Effector memory CD8-positive, alpha-beta T cell (primary cell): ENCODE results near the gene ARHGAP28.

Experiments used
- ATAC-seq: fragments of 150-1000 bp; cut with Tn5 transposase; replicated peaks from 2 replicates; pipeline ENCODE4 v1.10.0; 2021; ENCODE audit warnings: mild to moderate bottlenecking, moderate library complexity
- DNase-seq, 3 experiments: peaks; one replicate each; pipeline ENCODE4 v3.0.0; 2021
- H3K27ac Mint-ChIP-seq, 2 donors: one replicate each; pipeline ENCODE4 v1.8.0; 2022; ENCODE audit warnings: mild to moderate bottlenecking in 2 of 2, mixed read lengths in 2 of 2, moderate library complexity in 2 of 2
- H3K27me3 Mint-ChIP-seq, 2 donors: one replicate each; pipeline ENCODE4 v1.8.0; 2022; ENCODE audit warnings: mixed read lengths in 2 of 2
- H3K36me3 Mint-ChIP-seq: one replicate; pipeline ENCODE4 v1.8.0; 2022; ENCODE audit warnings: mild to moderate bottlenecking, moderate library complexity, mixed read lengths; ENCODE audit not compliant: insufficient read depth
- H3K4me1 Mint-ChIP-seq, 2 donors: one replicate each; pipeline ENCODE4 v1.8.0; 2022; ENCODE audit warnings: low read depth in 2 of 2, mixed read lengths in 2 of 2
- H3K4me3 Mint-ChIP-seq, 2 donors: one replicate each; pipeline ENCODE4 v1.8.0; 2022; ENCODE audit warnings: mild to moderate bottlenecking in 2 of 2, mixed read lengths in 2 of 2, moderate library complexity in 2 of 2
- H3K9me3 Mint-ChIP-seq, 2 donors: one replicate each; pipeline ENCODE4 v1.8.0; 2022; ENCODE audit warnings: mixed read lengths in 2 of 2
- total RNA-seq, 9 experiments: gene quantifications; one replicate each; lab custom pipeline; 2026; lab: John Stamatoyannopoulos, UW

ARHGAP28 gene, protein sequence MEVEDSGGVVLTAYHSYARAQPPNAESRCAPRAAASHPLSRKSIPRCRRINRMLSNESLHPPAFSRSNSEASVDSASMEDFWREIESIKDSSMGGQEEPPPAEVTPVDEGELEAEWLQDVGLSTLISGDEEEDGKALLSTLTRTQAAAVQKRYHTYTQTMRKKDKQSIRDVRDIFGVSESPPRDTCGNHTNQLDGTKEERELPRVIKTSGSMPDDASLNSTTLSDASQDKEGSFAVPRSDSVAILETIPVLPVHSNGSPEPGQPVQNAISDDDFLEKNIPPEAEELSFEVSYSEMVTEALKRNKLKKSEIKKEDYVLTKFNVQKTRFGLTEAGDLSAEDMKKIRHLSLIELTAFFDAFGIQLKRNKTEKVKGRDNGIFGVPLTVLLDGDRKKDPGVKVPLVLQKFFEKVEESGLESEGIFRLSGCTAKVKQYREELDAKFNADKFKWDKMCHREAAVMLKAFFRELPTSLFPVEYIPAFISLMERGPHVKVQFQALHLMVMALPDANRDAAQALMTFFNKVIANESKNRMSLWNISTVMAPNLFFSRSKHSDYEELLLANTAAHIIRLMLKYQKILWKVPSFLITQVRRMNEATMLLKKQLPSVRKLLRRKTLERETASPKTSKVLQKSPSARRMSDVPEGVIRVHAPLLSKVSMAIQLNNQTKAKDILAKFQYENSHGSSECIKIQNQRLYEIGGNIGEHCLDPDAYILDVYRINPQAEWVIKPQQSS
- 0 to 0.48 (median 0) reads per million in 9 experiments for total RNA-seq

DNA sequence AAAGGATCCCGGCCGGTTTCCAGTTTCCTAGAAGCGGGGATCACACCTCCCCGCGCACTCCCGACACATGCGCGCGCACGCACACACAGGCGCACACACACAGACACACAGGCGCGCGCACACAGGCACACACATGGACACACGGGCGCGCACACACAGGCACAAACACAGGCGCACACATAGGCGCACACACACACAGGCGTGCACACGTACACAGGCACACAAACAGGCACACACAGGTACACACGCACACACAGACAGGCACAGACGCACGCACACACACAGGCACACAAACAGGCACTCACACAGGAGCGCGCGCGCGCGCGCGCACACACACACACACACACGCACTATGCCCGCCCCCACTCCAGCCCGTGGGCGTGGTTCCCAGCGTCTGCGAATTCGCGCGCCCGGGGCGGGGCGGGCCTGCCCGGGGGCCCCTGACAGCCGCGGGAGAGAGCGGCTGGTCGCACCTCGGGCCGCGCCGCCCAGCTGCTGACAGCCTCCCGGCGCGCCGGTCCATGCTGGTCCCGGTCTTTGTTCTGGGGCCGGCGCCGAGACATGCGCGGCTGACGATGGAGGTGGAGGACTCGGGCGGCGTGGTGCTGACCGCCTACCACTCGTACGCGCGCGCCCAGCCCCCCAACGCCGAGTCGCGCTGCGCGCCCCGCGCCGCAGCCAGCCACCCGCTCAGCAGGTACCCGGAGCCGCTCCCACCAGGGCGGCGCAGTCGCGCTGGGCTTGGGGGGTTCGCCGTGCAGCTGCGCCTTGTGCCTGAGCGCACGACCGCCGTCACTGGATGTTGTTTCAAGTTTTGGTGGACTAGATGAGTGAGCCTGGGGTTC, at the start of gene ARHGAP28:
Gene ARHGAP28 (plus strand): TSS at position 470 of the 845 bp plus-strand sequence. CDS start 106 bp downstream, at position 576.
- H3K36me3 Mint-ChIP-seq, result no peaks in the 10 kb centered on the region
- no peak within 1 kb of the TSS for H3K27ac Mint-ChIP-seq
- DNase-seq (no peak), ATAC-seq (no peak)
- peaks cover 4 to 8% of the 10 kb centered on the region in 2 donors for H3K9me3 Mint-ChIP-seq
- no peaks in the 10 kb centered on the region for H3K4me1 Mint-ChIP-seq
- H3K4me3 Mint-ChIP-seq, result peak within 1 kb of the TSS in 1 of 2 donors; percentile 25
- peaks cover 0 to 12% of the 10 kb centered on the region in 2 donors for H3K27me3 Mint-ChIP-seq

DNA sequence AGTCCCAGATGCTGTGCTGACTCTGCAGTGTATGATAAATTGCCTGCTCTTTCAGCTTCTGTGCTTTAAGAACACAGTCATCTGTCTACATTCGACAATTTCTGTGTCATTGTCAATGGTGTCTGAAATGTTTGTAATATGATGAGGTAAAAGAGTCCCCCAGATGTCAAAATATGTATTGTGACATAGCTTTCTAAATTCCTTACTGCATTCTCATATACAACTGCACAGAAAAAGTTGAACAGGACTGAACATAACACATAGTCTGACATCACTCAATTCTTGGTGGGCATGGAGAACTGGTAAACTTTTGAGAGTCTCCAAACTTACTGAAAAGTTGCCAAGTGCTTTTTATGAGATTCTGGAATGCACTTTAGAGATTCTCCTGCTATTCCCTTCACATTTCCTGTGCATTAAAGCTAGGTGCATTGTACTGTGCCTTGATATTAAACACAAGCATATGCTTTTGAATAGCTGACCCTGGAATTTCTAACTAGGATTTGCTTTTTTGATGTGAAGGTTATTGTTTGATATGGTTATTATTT, 48.1 kb upstream of the ARHGAP28 start:
- H3K27ac Mint-ChIP-seq, result no peak overlapping the region
- DNase-seq (no peak), ATAC-seq (no peak)
- no peaks in the 10 kb centered on the region for H3K36me3 Mint-ChIP-seq
- H3K9me3 Mint-ChIP-seq, result peaks cover 0 to 12% of the 10 kb centered on the region in 2 donors
- H3K27me3 Mint-ChIP-seq, result no peaks in the 10 kb centered on the region
- no peaks in the 10 kb centered on the region for H3K4me1 Mint-ChIP-seq
- no peak overlapping the region for H3K4me3 Mint-ChIP-seq

DNA sequence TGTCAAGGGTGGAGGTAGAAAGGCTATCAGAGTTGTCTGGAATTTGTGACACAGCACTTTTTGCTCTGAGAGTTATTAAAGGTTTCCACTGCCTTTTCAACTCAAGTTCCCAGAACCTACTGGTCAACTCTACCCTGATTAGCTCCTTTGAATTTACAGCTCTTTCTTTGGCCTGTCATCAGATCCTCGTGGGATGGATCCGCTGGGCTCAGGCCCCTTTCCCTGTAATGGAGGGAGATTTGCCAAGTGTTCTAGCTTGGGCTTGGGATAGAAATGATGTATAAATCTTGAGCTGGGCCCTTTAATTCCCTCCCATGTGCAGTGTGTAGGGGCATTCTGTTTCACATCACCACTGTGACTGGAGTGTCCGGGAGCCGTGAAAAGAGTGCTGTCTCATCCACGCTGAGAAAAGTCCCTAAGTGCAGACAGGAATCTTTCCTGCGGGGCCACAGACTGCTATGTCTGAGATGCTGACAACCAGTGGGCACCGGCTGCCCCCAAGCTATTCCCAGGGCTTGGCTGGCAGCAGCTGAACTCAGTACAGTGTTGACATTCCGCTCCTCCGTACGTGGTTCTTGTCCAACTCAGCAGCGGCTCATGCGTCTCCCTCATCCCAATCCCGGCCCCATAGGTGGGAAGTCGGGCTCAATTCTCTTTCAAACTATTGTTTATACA, 46.9 kb upstream of the ARHGAP28 start:
- H3K4me3 Mint-ChIP-seq, result no peak overlapping the region
- H3K36me3 Mint-ChIP-seq, result no peaks in the 10 kb centered on the region
- H3K27me3 Mint-ChIP-seq, result no peaks in the 10 kb centered on the region
- no peak for DNase-seq
- no peak overlapping the region for H3K27ac Mint-ChIP-seq
- no peaks in the 10 kb centered on the region for H3K4me1 Mint-ChIP-seq
- peaks cover 0 to 12% of the 10 kb centered on the region in 2 donors for H3K9me3 Mint-ChIP-seq
- no peak for ATAC-seq

DNA sequence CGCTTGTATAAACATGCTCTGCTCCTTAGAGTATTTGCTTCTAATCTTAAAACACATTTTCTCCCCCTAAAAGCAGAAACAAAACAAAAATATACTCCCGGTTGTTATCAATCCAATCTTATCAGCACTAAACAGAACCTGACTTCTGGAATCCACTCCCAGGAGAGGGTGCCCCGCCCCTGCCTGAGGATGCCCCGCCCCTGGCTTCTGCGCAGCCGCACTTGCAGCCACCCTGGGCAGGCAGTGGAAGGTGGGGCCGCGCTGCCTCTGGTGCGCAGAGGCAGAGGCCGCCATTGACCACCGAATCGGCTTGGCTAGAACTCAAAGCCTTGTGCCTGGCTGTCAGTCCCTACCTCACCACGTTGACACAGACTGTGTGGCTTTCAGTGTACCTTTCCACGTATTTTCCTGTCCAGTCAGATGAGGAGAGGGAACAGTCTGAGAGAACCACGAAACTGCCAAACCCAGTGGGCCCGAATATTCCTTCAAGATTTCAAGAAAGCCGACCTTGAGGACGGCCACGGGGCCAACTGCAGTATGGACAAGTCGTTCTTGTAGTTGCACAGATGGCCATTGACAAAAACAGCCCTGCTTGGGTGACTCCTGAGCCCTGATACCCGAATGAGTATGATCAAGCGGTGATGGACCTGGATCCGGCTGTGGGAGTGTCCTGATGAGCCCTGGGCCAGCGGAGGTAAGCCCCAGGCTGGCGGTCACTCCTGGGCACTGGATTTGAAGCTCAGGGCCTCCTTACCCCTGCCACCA, 46.2 kb upstream of the ARHGAP28 start:
- ATAC-seq (no peak), DNase-seq (no peak)
- no peaks in the 10 kb centered on the region for H3K36me3 Mint-ChIP-seq
- no peaks in the 10 kb centered on the region for H3K4me1 Mint-ChIP-seq
- no peak overlapping the region for H3K4me3 Mint-ChIP-seq
- peaks cover 0 to 12% of the 10 kb centered on the region in 2 donors for H3K9me3 Mint-ChIP-seq
- H3K27ac Mint-ChIP-seq, result no peak overlapping the region
- no peaks in the 10 kb centered on the region for H3K27me3 Mint-ChIP-seq

DNA sequence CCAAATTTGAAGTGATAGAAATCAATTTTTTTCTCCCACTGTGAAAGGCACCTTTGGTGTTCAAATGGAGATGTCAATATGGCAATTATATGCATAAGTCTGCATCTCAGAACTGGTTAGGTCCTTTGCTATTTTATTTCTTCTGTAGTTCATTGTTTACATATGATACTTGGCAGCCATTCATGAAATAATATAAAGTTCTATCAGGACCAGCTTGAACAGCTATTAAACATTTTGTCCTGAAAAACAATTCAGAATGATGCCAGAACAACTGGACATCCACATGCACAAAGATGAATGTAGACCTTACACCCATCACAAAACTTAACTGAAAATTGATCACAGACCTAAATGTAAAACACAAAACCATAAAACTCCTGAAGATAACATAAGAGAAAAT, 41.8 kb upstream of the ARHGAP28 start:
- peaks cover 0 to 19% of the 10 kb centered on the region in 2 donors for H3K9me3 Mint-ChIP-seq
- H3K27me3 Mint-ChIP-seq, result no peaks in the 10 kb centered on the region
- ATAC-seq, result no peak
- H3K4me1 Mint-ChIP-seq, result no peaks in the 10 kb centered on the region
- no peaks in the 10 kb centered on the region for H3K36me3 Mint-ChIP-seq
- H3K4me3 Mint-ChIP-seq, result no peak overlapping the region
- no peak for DNase-seq
- no peak overlapping the region for H3K27ac Mint-ChIP-seq

DNA sequence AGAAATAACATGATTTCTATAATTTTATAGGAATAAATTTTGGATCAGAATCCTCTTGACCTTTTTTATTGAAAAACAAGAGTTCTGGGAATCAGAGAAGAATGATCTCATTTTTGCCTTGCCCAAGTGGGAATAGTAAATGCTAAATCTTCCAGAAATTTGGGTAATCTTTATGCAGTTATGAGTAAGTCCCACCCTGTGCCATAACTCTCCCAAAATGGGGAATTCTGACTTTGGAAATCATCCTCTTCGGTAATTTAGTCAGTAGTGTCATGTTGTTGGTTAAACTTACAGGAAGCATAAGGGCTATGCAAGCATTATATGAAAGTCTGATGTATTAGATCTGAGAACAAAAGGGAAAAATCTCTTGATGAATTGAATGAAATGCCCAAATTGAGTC, 20.6 kb upstream of the ARHGAP28 start:
- DNase-seq, result no peak
- Mint-ChIP-seq H3K4me3 (no peak overlapping the region), H3K36me3 (no peaks in the 10 kb centered on the region), H3K9me3 (peaks cover 4 to 7% of the 10 kb centered on the region in 2 donors), H3K4me1 (no peaks in the 10 kb centered on the region), H3K27me3 (no peaks in the 10 kb centered on the region), H3K27ac (no peak overlapping the region)
- no peak for ATAC-seq

DNA sequence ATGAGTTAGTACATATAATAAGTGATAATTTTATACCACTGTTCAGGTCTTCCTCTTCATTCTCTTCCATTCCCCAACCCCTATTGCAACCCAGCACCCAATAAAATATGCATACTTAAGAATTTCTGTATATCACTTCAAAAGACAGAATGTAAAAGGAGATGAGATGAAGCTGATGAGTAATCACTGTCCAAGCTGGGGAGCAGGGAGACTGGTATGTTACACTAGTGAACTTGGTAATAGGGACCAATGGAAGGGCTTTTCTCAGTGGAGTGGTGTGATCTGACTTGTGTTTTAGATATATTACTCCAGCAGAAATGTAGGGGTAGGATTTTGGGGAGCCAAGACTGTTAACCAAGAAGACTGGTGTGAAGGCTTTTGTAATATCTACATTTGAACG, 18.0 kb upstream of the ARHGAP28 start:
- H3K27ac Mint-ChIP-seq, result no peak overlapping the region
- H3K36me3 Mint-ChIP-seq, result no peaks in the 10 kb centered on the region
- peaks cover 4 to 15% of the 10 kb centered on the region in 2 donors for H3K9me3 Mint-ChIP-seq
- ATAC-seq (no peak), DNase-seq (no peak)
- H3K4me3 Mint-ChIP-seq, result no peak overlapping the region
- no peaks in the 10 kb centered on the region for H3K27me3 Mint-ChIP-seq
- no peaks in the 10 kb centered on the region for H3K4me1 Mint-ChIP-seq

DNA sequence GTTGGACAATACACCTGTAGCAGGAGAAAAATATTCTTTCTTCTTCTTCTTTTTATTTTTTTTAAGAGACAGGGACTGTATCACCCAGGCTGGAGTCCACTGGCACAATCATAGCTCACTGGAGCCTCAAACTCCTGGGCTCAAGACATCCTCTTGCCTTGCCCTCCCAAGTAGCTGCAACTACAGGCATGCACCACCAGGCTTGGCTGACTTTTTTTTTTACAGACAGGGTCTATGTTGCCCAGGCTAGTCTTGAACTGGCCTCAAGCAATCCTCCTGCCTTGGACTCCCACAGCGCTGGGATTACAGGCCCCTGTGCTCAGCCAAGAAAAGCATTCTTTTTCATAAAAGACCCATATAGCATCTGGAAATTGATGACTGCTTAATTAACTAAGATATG, 17.1 kb upstream of the ARHGAP28 start:
- ATAC-seq (no peak), DNase-seq (no peak)
- Mint-ChIP-seq H3K4me1 (no peaks in the 10 kb centered on the region), H3K9me3 (peaks cover 4 to 15% of the 10 kb centered on the region in 2 donors), H3K27me3 (no peaks in the 10 kb centered on the region), H3K27ac (no peak overlapping the region), H3K36me3 (no peaks in the 10 kb centered on the region), H3K4me3 (no peak overlapping the region)

DNA sequence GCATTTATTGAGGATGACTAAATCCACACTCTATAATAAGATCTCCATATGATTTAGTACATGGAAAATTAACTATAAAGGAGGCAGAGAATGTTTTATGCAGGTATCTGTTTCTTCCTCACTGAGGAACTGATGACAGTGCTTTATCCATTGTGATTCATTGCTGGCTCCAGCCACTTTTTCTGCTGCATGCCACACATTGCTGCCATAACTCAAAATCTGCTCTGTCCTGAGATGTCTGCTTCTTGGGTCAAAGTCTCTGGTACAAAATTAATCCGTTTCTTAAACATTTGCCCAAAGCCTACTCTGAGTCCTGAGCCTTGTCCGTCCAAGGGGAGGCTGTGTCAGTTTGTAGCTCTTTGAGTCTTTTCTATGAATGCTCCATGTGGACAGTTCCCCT, 15.5 kb upstream of the ARHGAP28 start:
- Mint-ChIP-seq H3K27me3 (no peaks in the 10 kb centered on the region), H3K9me3 (peaks cover 4 to 20% of the 10 kb centered on the region in 2 donors), H3K27ac (no peak overlapping the region), H3K4me3 (no peak overlapping the region), H3K36me3 (no peaks in the 10 kb centered on the region), H3K4me1 (no peaks in the 10 kb centered on the region)
- ATAC-seq (no peak), DNase-seq (no peak)

DNA sequence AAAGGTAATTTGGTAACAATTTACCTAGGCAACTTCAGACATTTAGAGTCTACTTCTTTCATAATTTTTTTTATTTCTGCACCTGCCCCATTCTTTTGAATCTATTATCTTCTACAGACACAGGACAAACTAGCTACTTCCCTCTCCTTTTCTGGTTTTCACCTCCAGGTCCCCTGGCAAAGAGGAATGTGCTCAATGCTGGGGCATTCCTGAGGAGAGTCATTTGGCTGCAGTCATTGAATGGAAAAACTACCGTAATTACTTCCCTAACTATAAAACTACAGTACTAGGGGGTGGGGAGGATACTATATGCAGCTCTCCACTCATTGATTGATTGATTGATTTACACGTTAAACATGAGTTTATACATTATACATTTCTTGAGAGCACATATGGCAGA, 11.2 kb upstream of the ARHGAP28 start:
- Mint-ChIP-seq H3K27ac (no peak overlapping the region), H3K4me3 (no peak overlapping the region), H3K4me1 (no peaks in the 10 kb centered on the region), H3K36me3 (no peaks in the 10 kb centered on the region), H3K9me3 (peaks cover 7 to 13% of the 10 kb centered on the region in 2 donors), H3K27me3 (no peaks in the 10 kb centered on the region)
- DNase-seq (no peak), ATAC-seq (no peak)

DNA sequence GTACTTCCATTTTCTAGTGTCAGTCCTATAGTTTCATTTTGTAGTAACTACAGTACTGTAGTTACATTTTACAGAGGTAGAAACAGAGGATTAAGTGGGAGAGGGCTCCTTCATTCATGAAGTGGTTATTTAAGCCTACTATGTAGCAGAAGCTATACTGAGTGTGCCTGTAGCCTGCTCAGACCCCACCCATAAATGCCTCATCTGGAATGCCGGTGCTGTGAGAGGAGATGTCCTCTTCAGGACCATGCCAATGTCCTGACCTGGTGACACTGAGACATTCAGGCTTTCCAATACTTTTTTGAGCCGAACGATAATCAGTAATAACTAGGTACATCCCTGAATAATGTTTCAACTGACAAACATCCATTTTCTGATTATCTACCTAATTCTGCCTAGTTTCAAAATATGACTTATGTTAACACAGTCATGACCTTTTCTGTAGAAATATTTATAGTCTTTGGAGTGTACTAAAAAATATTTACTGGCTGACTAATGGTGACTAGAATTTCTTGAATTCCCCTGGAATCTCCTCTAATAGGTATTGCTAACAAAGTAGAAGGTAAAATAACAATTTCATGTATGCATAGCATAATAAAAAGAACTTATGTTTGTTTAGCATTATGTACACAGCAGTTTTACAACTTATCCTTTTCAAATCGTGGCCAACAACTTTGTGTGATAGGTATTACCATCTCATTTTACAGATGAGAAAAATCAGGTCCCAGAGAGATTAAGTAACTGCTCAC, 10.2 kb upstream of the ARHGAP28 start:
- no peak overlapping the region for H3K27ac Mint-ChIP-seq
- peaks cover 4 to 13% of the 10 kb centered on the region in 2 donors for H3K9me3 Mint-ChIP-seq
- DNase-seq (no peak), ATAC-seq (no peak)
- no peak overlapping the region for H3K4me3 Mint-ChIP-seq
- H3K27me3 Mint-ChIP-seq, result no peaks in the 10 kb centered on the region
- no peaks in the 10 kb centered on the region for H3K36me3 Mint-ChIP-seq
- no peaks in the 10 kb centered on the region for H3K4me1 Mint-ChIP-seq
